ENCODE data around the gene SIRT3.
A peak's percentile ranks its signal among the peaks of the same experiment; 100 is the strongest.
"Not testable (repeated sequence)": the region's sequence is repeated elsewhere in the genome, so short reads cannot be mapped to it uniquely, and the experiment has no call there.

SIRT3 gene

GRCh38 chr11:244376-244775 lies 8.2 kb upstream of the SIRT3 start:
- Mint-ChIP-seq H3K27me3 (no peaks in the 10 kb centered on the region), H3K9me3 (no peaks in the 10 kb centered on the region), H3K27ac (no peak overlapping the region), H3K4me3 (no peak overlapping the region), H3K4me1 (ENCODE audit: low read depth in 2 of 2) (peaks cover 10 to 21% of the 10 kb centered on the region in 2 donors), H3K36me3 (ENCODE audit: insufficient read depth) (peaks cover 80% of the 10 kb centered on the region)
- ATAC-seq (replicated peaks) (no peak), DNase-seq (no peak)

- peaks cover 16 to 33% of the 10 kb centered on the region in 2 donors for H3K4me1 Mint-ChIP-seq (ENCODE audit: low read depth in 2 of 2)
- H3K9me3 Mint-ChIP-seq, result no peaks in the 10 kb centered on the region
- DNase-seq (no peak), ATAC-seq (replicated peaks) (no peak)
- no peaks in the 10 kb centered on the region for H3K27me3 Mint-ChIP-seq
- H3K27ac Mint-ChIP-seq, result peak overlapping the region in 1 of 2 donors; percentile 10
- H3K4me3 Mint-ChIP-seq, result no peak overlapping the region
- H3K36me3 Mint-ChIP-seq (ENCODE audit: insufficient read depth), result peaks cover 64% of the 10 kb centered on the region
Measured at GRCh38 chr11:241634-242033, 5.5 kb upstream of the SIRT3 start.

- ATAC-seq (replicated peaks) (no peak), DNase-seq (no peak)
- no peaks in the 10 kb centered on the region for H3K27me3 Mint-ChIP-seq
- H3K27ac Mint-ChIP-seq, result no peak overlapping the region
- no peaks in the 10 kb centered on the region for H3K9me3 Mint-ChIP-seq
- peaks cover 19 to 41% of the 10 kb centered on the region in 2 donors for H3K4me1 Mint-ChIP-seq (ENCODE audit: low read depth in 2 of 2)
- peaks cover 62% of the 10 kb centered on the region for H3K36me3 Mint-ChIP-seq (ENCODE audit: insufficient read depth)
- H3K4me3 Mint-ChIP-seq, result no peak overlapping the region
Measured at GRCh38 chr11:240315-240714, 4.2 kb upstream of the SIRT3 start.

- Mint-ChIP-seq H3K4me1 (ENCODE audit: low read depth in 2 of 2) (peaks cover 20 to 45% of the 10 kb centered on the region in 2 donors), H3K27ac (peak overlapping the region; percentile 98 to 99), H3K4me3 (peak overlapping the region; percentile 96), H3K36me3 (ENCODE audit: insufficient read depth) (peaks cover 42% of the 10 kb centered on the region)
- H3K9me3 Mint-ChIP-seq; H3K27me3 Mint-ChIP-seq; DNase-seq; ATAC-seq (replicated peaks): not testable (repeated sequence)
Measured at GRCh38 chr11:238346-238745, 2.2 kb upstream of the SIRT3 start.

GRCh38 chr11:236774-237767 lies 929 bp upstream of the SIRT3 start, which contains the start of gene PSMD13:
Gene PSMD13, plus strand, starts transcription at chr11:236976. Its CDS starts 74 bp downstream, at chr11:237050.
- H3K4me1 Mint-ChIP-seq (ENCODE audit: low read depth in 2 of 2), result peaks cover 20 to 44% of the 10 kb centered on the region in 2 donors

GRCh38 chr11:235609-235996 lies 539 bp downstream of the SIRT3 start:
- Mint-ChIP-seq H3K9me3 (no peaks in the 10 kb centered on the region), H3K4me1 (ENCODE audit: low read depth in 2 of 2) (peaks cover 11 to 38% of the 10 kb centered on the region in 2 donors)

More at GRCh38 chr11:236774-237767, 929 bp upstream of the SIRT3 start, which contains the start of gene PSMD13:
- Mint-ChIP-seq H3K36me3 (ENCODE audit: insufficient read depth) (peaks cover 38% of the 10 kb centered on the region), H3K4me3 (peak within 1 kb of the TSS; percentile 96), H3K27me3 (no peaks in the 10 kb centered on the region), H3K27ac (peak within 1 kb of the TSS; percentile 98 to 99), H3K9me3 (no peaks in the 10 kb centered on the region)
- ATAC-seq (replicated peaks), result peak; percentile 79
- peak; percentile 83 to 85 (median 85) for DNase-seq

GRCh38 chr11:235180-235579 lies 962 bp downstream of the SIRT3 start:
- Mint-ChIP-seq H3K4me3 (peak overlapping the region; percentile 96), H3K27ac (peak overlapping the region; percentile 98 to 99), H3K36me3 (ENCODE audit: insufficient read depth) (peaks cover 26% of the 10 kb centered on the region), H3K9me3 (no peaks in the 10 kb centered on the region), H3K4me1 (ENCODE audit: low read depth in 2 of 2) (peaks cover 11 to 34% of the 10 kb centered on the region in 2 donors), H3K27me3 (no peaks in the 10 kb centered on the region)
- DNase-seq (no peak), ATAC-seq (replicated peaks) (no peak)

More at GRCh38 chr11:235609-235996, 539 bp downstream of the SIRT3 start:
- Mint-ChIP-seq H3K36me3 (ENCODE audit: insufficient read depth) (peaks cover 28% of the 10 kb centered on the region), H3K27ac (peak overlapping the region; percentile 98 to 99), H3K27me3 (no peaks in the 10 kb centered on the region), H3K4me3 (peak overlapping the region; percentile 96)
- DNase-seq, result peak in 1 of 3 experiments; percentile 61
- ATAC-seq (replicated peaks), result peak; percentile 53

- H3K4me3 Mint-ChIP-seq, result no peak overlapping the region
- peaks cover 29% of the 10 kb centered on the region for H3K36me3 Mint-ChIP-seq (ENCODE audit: insufficient read depth)
- DNase-seq (no peak), ATAC-seq (replicated peaks) (no peak)
- no peaks in the 10 kb centered on the region for H3K27me3 Mint-ChIP-seq
- H3K4me1 Mint-ChIP-seq (ENCODE audit: low read depth in 2 of 2), result peaks cover 8 to 34% of the 10 kb centered on the region in 2 donors
- peak overlapping the region; percentile 29 to 52 for H3K27ac Mint-ChIP-seq
- H3K9me3 Mint-ChIP-seq, result no peaks in the 10 kb centered on the region
Measured at GRCh38 chr11:232783-233565, 3.2 kb downstream of the SIRT3 start.

- Mint-ChIP-seq H3K27ac (no peak overlapping the region), H3K27me3 (no peaks in the 10 kb centered on the region), H3K36me3 (ENCODE audit: insufficient read depth) (peaks cover 12% of the 10 kb centered on the region), H3K9me3 (no peaks in the 10 kb centered on the region), H3K4me1 (ENCODE audit: low read depth in 2 of 2) (peaks cover 4 to 27% of the 10 kb centered on the region in 2 donors), H3K4me3 (no peak overlapping the region)
- DNase-seq (no peak), ATAC-seq (replicated peaks) (no peak)
Measured at GRCh38 chr11:230431-230830, 5.7 kb downstream of the SIRT3 start.

GRCh38 chr11:227824-228379 lies 8.2 kb downstream of the SIRT3 start:
- H3K4me3 Mint-ChIP-seq, result no peak overlapping the region
- no peak for ATAC-seq (replicated peaks)
- peaks cover 14% of the 10 kb centered on the region for H3K36me3 Mint-ChIP-seq (ENCODE audit: insufficient read depth)
- no peaks in the 10 kb centered on the region for H3K27me3 Mint-ChIP-seq
- H3K9me3 Mint-ChIP-seq, result no peaks in the 10 kb centered on the region
- no peak for DNase-seq
- peaks cover 2 to 20% of the 10 kb centered on the region in 2 donors for H3K4me1 Mint-ChIP-seq (ENCODE audit: low read depth in 2 of 2)
- H3K27ac Mint-ChIP-seq, result no peak overlapping the region

GRCh38 chr11:225734-226453 lies 10.2 kb downstream of the SIRT3 start:
- H3K27ac Mint-ChIP-seq, result peak overlapping the region in 1 of 2 donors; percentile 39

GRCh38 chr11:224424-224823 lies 11.7 kb downstream of the SIRT3 start:
- Mint-ChIP-seq H3K4me1 (ENCODE audit: low read depth in 2 of 2) (peaks cover 7 to 17% of the 10 kb centered on the region in 2 donors), H3K27ac (no peak overlapping the region), H3K9me3 (no peaks in the 10 kb centered on the region), H3K4me3 (no peak overlapping the region), H3K36me3 (ENCODE audit: insufficient read depth) (peaks cover 7% of the 10 kb centered on the region), H3K27me3 (no peaks in the 10 kb centered on the region)
- DNase-seq (no peak), ATAC-seq (replicated peaks) (no peak)

More at GRCh38 chr11:225734-226453, 10.2 kb downstream of the SIRT3 start:
- no peaks in the 10 kb centered on the region for H3K27me3 Mint-ChIP-seq
- ATAC-seq (replicated peaks) (no peak), DNase-seq (no peak)
- peaks cover 7 to 17% of the 10 kb centered on the region in 2 donors for H3K4me1 Mint-ChIP-seq (ENCODE audit: low read depth in 2 of 2)
- H3K9me3 Mint-ChIP-seq, result no peaks in the 10 kb centered on the region
- H3K4me3 Mint-ChIP-seq, result no peak overlapping the region
- peaks cover 10% of the 10 kb centered on the region for H3K36me3 Mint-ChIP-seq (ENCODE audit: insufficient read depth)
